ENCODE measurements around the gene PSME2.

Gene PSME2

DNA sequence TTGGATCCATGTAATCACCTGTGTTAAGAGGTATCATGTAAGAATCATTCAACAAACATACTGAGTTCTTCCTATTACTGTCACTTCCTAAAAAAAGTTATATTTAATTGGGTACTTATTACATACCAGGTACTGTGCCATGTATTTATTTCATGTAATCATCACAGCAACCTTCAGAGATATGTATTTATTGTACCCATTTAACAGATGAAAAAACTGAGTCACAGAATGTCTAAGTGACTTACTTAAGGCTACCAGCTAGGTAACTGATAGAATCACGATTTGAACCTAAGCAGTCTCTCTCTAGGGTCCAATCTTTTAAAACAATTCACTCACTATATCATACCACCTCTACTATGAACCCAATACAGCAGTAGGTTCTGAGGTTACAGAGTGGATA lies 2.0 kb downstream of the PSME2 start:
- ChIA-PET CTCF (interaction anchor here (1.1 to 4.4 kb wide), 3 partner anchors 17 to 73 kb away, joined by 3 to 22 read pairs (median 4); partner anchors contain the start of gene IRF9), POLR2A (no interaction called here)
- no peak overlapping the region for H3K4me3 ChIP-seq (ENCODE audit: low read depth, low read length)

DNA sequence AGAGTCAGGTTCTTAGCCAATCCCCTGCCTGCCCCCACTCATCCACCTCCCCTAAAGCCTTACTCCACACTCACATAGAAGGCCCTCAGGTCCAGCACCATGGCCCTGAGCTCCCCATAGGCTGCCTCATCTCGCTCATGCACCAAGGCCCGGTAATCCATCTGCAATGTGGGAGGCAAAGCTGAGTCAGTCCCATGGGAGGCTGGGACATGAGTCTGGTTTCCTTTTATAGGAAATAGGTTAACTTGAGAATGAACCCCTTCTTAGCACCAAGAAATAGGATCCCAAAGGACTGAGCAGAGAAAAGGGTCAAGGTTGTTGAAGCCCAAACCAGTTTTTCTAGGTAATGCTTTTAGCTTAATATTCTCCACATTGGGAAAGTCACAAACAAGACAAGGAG lies 2.9 kb downstream of the PSME2 start:
- H3K4me3 ChIP-seq (ENCODE audit: low read depth, low read length): no peak overlapping the region
- TF ChIP-seq, protein P1, sequence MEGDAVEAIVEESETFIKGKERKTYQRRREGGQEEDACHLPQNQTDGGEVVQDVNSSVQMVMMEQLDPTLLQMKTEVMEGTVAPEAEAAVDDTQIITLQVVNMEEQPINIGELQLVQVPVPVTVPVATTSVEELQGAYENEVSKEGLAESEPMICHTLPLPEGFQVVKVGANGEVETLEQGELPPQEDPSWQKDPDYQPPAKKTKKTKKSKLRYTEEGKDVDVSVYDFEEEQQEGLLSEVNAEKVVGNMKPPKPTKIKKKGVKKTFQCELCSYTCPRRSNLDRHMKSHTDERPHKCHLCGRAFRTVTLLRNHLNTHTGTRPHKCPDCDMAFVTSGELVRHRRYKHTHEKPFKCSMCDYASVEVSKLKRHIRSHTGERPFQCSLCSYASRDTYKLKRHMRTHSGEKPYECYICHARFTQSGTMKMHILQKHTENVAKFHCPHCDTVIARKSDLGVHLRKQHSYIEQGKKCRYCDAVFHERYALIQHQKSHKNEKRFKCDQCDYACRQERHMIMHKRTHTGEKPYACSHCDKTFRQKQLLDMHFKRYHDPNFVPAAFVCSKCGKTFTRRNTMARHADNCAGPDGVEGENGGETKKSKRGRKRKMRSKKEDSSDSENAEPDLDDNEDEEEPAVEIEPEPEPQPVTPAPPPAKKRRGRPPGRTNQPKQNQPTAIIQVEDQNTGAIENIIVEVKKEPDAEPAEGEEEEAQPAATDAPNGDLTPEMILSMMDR (IDR thresholded peaks at IDR 0.05; ENCODE audit: insufficient read depth, low read length, missing control alignments): no peak
- CTCF ChIA-PET: interaction anchor here (0.7 to 4.4 kb wide), 6 partner anchors 17 to 166 kb away, joined by 3 to 22 read pairs (median 4); partner anchors contain the start of genes IRF9 and LTB4R2
- POLR2A ChIA-PET: no interaction called here
- no peak for DNase-seq (ENCODE audit: low read depth, low spot score)

More for the DNA sequence above, 2.0 kb downstream of the PSME2 start:
- no peak for DNase-seq (ENCODE audit: low read depth, low spot score)
- TF ChIP-seq, protein P1 (IDR thresholded peaks at IDR 0.05; ENCODE audit: insufficient read depth, low read length, missing control alignments): no peak

DNA sequence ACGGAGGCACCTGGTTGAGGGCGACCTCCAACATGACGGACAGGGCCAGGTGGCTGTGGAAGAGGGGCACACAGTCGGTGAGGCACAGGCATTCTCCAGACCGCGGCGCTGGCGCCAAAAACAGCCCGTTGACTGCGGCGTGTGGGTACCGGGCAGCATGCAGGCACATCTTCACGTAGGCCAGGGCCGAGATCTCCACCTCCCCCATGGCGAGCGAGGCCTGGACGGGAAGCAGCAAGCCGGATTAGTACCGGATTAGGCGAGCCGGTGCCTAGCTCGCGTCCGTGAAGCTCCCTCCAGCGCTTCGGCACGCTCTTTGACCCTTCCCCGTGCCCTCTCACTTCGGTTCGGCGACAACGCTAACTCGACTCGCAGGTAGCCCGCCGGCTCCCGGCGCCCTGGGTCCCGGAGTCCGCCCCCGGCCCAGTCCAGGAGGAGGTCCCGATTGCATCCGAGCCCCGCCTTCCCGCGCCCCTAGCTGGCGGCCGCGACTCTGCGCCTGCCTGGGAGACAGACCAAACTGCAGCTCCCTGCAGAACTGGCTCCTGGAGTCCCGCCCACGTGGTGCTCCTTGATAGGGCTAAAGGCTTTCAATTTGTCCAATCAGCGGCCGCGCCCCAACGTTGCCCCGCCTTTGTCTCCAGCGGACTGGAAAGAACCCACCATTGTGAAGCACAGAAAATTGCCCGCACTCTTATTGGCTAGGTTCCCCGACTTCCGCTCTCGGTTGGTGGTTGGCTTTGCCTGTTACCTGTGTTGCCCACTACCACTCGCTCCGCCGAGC lies 5.1 kb downstream of the PSME2 start, which contains the start of gene EMC9:
EMC9 (minus strand) TSS at position 495 of the 784 bp plus-strand sequence; CDS start at position 208, 287 bp downstream.
- POLR2A ChIA-PET: interaction anchor here (1.0 to 1.5 kb wide), 7 partner anchors 9 to 158 kb away, joined by 3 to 7 read pairs (median 5); partner anchors contain the start of genes DCAF11, DHRS1, IRF9 and NOP9
- H3K4me3 ChIP-seq (ENCODE audit: low read depth, low read length): peak within 1 kb of the TSS; percentile 97
- peak; percentile 94 for DNase-seq (ENCODE audit: low read depth, low spot score)
- CTCF ChIA-PET: interaction anchor here (0.6 to 2.1 kb wide), 11 partner anchors 14 to 169 kb away, joined by 3 to 15 read pairs (median 4); partner anchors contain the start of genes CIDEB, DCAF11, IRF9 and NRL
- TF ChIP-seq, protein P1 (IDR thresholded peaks at IDR 0.05; ENCODE audit: insufficient read depth, low read length, missing control alignments): peak; percentile 56

DNA sequence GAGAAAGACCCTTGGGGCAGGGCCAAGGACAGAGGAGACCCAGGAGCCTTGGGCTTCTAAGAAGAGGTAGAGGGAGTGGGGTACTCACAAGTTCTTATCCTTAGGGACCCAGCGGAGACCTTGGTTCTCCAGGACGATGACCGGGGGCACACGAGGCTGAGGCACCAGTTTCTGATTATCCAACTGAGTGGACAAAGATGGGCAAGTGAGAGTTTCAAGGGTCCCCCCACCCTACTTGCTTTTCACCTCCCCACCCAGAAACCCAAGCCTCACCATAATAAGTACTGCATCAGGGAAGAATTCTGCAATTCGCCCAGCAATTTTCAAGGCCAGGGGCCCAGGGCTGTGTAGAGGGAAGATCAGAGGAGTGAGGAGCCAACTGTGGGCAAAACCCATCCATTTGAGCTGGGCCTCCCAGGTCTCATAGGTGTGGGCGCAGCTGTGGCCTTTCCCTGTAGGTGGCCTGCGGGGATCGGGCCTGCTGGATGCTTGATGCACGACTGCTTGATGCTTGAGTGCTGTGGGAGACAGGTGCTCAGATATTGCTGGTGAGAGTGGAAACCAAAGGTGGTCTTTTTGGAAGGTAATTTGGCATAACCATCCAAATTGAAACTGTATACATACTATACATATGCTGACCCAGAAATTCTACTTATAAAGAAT lies 7.0 kb downstream of the PSME2 start:
- H3K4me3 ChIP-seq (ENCODE audit: low read depth, low read length): no peak overlapping the region; the same call in 1 of the 2 replicates

DNA sequence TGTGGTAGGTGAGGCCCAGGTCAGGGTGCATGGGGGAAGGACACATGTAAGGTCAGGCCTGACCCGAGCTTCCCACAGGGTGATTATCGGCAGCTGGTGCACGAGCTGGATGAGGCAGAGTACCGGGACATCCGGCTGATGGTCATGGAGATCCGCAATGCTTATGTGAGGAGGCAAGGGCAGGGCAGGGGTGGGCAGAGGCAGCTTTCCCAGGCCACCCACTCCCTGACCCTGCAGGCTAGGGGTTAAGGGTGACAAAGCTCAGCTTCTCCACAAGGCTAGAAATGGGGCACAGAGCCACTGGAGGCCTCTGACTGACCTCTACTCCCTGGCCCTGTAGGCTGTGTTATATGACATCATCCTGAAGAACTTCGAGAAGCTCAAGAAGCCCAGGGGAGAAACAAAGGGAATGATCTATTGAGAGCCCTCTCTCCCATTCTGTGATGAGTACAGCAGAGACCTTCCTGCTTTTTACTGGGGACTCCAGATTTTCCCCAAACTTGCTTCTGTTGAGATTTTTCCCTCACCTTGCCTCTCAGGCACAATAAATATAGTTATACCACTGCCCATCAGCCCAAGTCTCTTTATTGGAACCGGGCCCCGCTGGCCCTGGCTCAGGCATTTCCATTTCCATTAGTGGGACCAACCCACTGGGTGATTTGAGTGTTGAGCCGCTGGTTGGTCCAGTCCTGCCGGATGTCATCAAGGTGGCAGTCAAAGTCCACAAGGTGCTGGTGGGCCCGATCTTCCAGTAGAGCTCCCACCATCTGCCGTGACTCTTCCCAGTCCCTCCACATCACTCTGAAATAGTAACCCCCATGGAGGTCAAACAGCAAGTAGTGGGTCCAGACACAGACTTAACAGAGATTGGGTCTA lies 7.8 kb downstream of the PSME2 start:
- CTCF ChIA-PET: interaction anchor here (0.6 to 1.6 kb wide), 7 partner anchors 22 to 1079 kb away, joined by 3 to 5 read pairs (median 3); partner anchors contain the start of genes DCAF11, IRF9, NRL and RABGGTA
- POLR2A ChIA-PET: interaction anchor here (0.8 to 1.2 kb wide), 3 partner anchors 24 to 44 kb away, joined by 3 to 5 read pairs (median 3); partner anchors contain the start of genes DCAF11, NRL and PCK2
- TF ChIP-seq, protein P1 (IDR thresholded peaks at IDR 0.05; ENCODE audit: insufficient read depth, low read length, missing control alignments): no peak
- no peak for DNase-seq (ENCODE audit: low read depth, low spot score)
- H3K4me3 ChIP-seq (ENCODE audit: low read depth, low read length): no peak overlapping the region

More for the DNA sequence above, 7.0 kb downstream of the PSME2 start:
- TF ChIP-seq, protein P1 (IDR thresholded peaks at IDR 0.05; ENCODE audit: insufficient read depth, low read length, missing control alignments): no peak
- no peak for DNase-seq (ENCODE audit: low read depth, low spot score)
- ChIA-PET CTCF (interaction anchor here (0.9 to 1.6 kb wide), 5 partner anchors 21 to 158 kb away, joined by 3 to 5 read pairs (median 4); partner anchors contain the start of gene IRF9), POLR2A (interaction anchor here (0.8 kb wide), 1 partner anchor 45 kb away, joined by 3 read pairs; the partner anchor contains the start of gene PCK2)

Measured in AG04449 (cell line).